Neural cell (in vitro differentiated cells): ENCODE measurements around the gene MRRF. TPM values are rescaled to one million over a fixed set of nuclear protein-coding genes. Genes with fewer than 3 reads are reported as not detected.

Experiments
- H2AFZ ChIP-seq: fragments of 200-600, 300-800 bp; sonication (generic), shearing (Covaris generic); 2 replicates; pipeline ENCODE4 v1.6.0; 2014; ENCODE audit warnings: low read depth, mild to moderate bottlenecking, antibody characterized with exemption, low read length, moderate library complexity
- H3F3A ChIP-seq: fragments of 200-600 bp; shearing (Covaris generic); 2 replicates; pipeline ENCODE4 v1.6.1; 2016; ENCODE audit warnings: mild to moderate bottlenecking, moderate library complexity, mixed read lengths, antibody characterized with exemption, low read length; ENCODE audit not compliant: insufficient read depth, poor library complexity, severe bottlenecking
- H3K27ac ChIP-seq: fragments of 200-600, 300-800 bp; sonication (generic), shearing (Covaris generic); 2 replicates; pipeline ENCODE4 v1.5.1; 2014; ENCODE audit warnings: mild to moderate bottlenecking, low read length, moderate library complexity
- H3K27me3 ChIP-seq: fragments of 300-800, 200-600 bp; sonication (generic), shearing (Covaris generic); 2 replicates; pipeline ENCODE4 v1.6.0; 2014; ENCODE audit warnings: mild to moderate bottlenecking, low read depth, low read length, moderate library complexity; ENCODE audit not compliant: insufficient read depth
- H3K36me3 ChIP-seq: fragments of 300-800, 200-600 bp; sonication (generic), shearing (Covaris generic); 2 replicates; pipeline ENCODE4 v1.5.1; 2014; ENCODE audit warnings: mild to moderate bottlenecking, antibody characterized with exemption, low read length, moderate library complexity; ENCODE audit not compliant: insufficient read depth
- H3K4me2 ChIP-seq: fragments of 300-800, 200-600 bp; sonication (generic), shearing (Covaris generic); 2 replicates; pipeline ENCODE4 v1.6.0; 2014; ENCODE audit warnings: mild to moderate bottlenecking, low read length
- H3K4me3 ChIP-seq: fragments of 300-800, 200-600 bp; sonication (generic), shearing (Covaris generic); 2 replicates; pipeline ENCODE4 v1.5.1; 2014; ENCODE audit warnings: mild to moderate bottlenecking, low read length, moderate library complexity
- H3K79me2 ChIP-seq: fragments of 200-600 bp; shearing (Covaris generic); replicated peaks from 2 replicates; pipeline ENCODE4 v1.6.0; 2014; ENCODE audit warnings: mild to moderate bottlenecking, low read length, moderate library complexity; ENCODE audit not compliant: insufficient read depth
- H3K9ac ChIP-seq: fragments of 300-800, 200-600 bp; sonication (generic), shearing (Covaris generic); 2 replicates; pipeline ENCODE4 v1.6.1; 2016; ENCODE audit warnings: mild to moderate bottlenecking, low read length, mixed read lengths
- H3K9me2 ChIP-seq: fragments of 200-600 bp; shearing (Covaris generic); 2 replicates; pipeline ENCODE4 v1.6.1; 2016; ENCODE audit warnings: mild to moderate bottlenecking, low read length, mixed read lengths; ENCODE audit not compliant: insufficient read depth
- H3K9me3 ChIP-seq: fragments of 200-600, 300-800 bp; sonication (generic), shearing (Covaris generic); 2 replicates; pipeline ENCODE4 v1.6.1; 2016; ENCODE audit warnings: mild to moderate bottlenecking, mixed run types, low read length, moderate library complexity, mixed read lengths
- H4K20me1 ChIP-seq: fragments of 200-600 bp; shearing (Covaris generic); 2 replicates; pipeline ENCODE4 v1.6.1; 2016; ENCODE audit warnings: mild to moderate bottlenecking, mixed run types; ENCODE audit not compliant: insufficient read depth
- CTCF ChIP-seq: fragments of 450-650 bp; IDR thresholded peaks from 2 replicates; pipeline ENCODE4 v1.5.1; 2014; ENCODE audit warnings: antibody characterized with exemption, mild to moderate bottlenecking, moderate library complexity; ENCODE audit not compliant: poor library complexity, severe bottlenecking
- EP300 ChIP-seq: fragments of 450-650 bp; conservative IDR thresholded peaks from 2 replicates; pipeline ENCODE4 v1.6.1; 2014; ENCODE audit warnings: antibody characterized with exemption, mild to moderate bottlenecking, moderate library complexity; ENCODE audit not compliant: poor library complexity, severe bottlenecking
- EZH2 ChIP-seq: fragments of 200-600, 300-800 bp; shearing (Covaris generic), sonication (generic); IDR thresholded peaks from 2 replicates; pipeline ENCODE4 v1.6.1; 2014; ENCODE audit warnings: antibody characterized with exemption, low read length, borderline replicate concordance, mild to moderate bottlenecking; ENCODE audit not compliant: insufficient read depth, poor library complexity, severe bottlenecking
- MXI1 ChIP-seq: fragments of 450-650 bp; conservative IDR thresholded peaks from 2 replicates; pipeline ENCODE4 v1.6.1; 2014; ENCODE audit warnings: antibody characterized with exemption, mild to moderate bottlenecking; ENCODE audit not compliant: poor library complexity, severe bottlenecking
- POLR2AphosphoS5 ChIP-seq: IDR thresholded peaks from 2 replicates; pipeline ENCODE4 v1.6.1; 2012
- RAD21 ChIP-seq: fragments of 450-650 bp; conservative IDR thresholded peaks from 2 replicates; pipeline ENCODE4 v1.6.1; 2014; ENCODE audit warnings: antibody characterized with exemption, mild to moderate bottlenecking, moderate library complexity
- REST ChIP-seq: IDR thresholded peaks from 2 replicates; pipeline ENCODE4 v1.6.1; 2012; ENCODE audit warnings: borderline replicate concordance
- SMC3 ChIP-seq: fragments of 450-650 bp; conservative IDR thresholded peaks from 2 replicates; pipeline ENCODE4 v1.6.1; 2014; ENCODE audit warnings: antibody characterized with exemption, mild to moderate bottlenecking, moderate library complexity; ENCODE audit not compliant: poor library complexity
- TAF1 ChIP-seq: IDR thresholded peaks from 2 replicates; pipeline ENCODE4 v1.6.1; 2012; ENCODE audit warnings: low read depth
- polyA plus RNA-seq: library from polyadenylated mRNA; depleted of rRNA; stranded (reverse); fragments of >200 nt; gene quantifications from 2 replicates; pipeline ENCODE4 v1.2.3, GENCODE V29; 2014

MRRF gene
- polyA plus RNA-seq, 1 donor from 2014 or later = 40.7 TPM

DNA sequence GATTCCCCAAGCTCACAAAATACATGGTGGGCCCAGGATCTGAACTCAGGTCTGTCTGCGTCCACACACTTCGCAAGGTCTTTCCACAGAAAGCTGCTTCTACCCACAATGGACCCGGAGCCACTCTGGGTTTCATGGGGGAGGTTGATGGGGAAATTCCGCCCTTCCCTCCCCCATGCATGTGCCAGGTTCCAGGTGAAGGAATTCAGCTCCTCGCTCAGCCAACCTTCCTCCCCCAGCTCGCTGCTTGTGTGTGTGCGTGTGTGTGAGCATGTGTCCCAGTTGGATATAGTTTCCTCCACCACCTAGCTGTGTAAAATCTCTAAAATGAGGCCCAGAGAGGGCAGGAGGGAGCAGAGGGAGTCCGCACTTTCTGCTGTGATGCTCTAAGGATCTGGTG is 107.2 kb downstream of the MRRF start:
- no peaks in the 10 kb centered on the region for H3F3A ChIP-seq
- no peak overlapping the region for H3K4me3 ChIP-seq
- H3K79me2 ChIP-seq = no peaks in the 10 kb centered on the region
- no peak overlapping the region for H3K9ac ChIP-seq
- no peaks in the 10 kb centered on the region for H3K36me3 ChIP-seq
- H3K27me3 ChIP-seq = peaks cover 20% of the 10 kb centered on the region
- no peaks in the 10 kb centered on the region for H3K9me2 ChIP-seq
- H4K20me1 ChIP-seq = no peaks in the 10 kb centered on the region
- no peaks in the 10 kb centered on the region for H3K9me3 ChIP-seq
- no peak overlapping the region for H2AFZ ChIP-seq
- no peak for TF ChIP-seq SMC3
- no peak for TF ChIP-seq RAD21
- TF ChIP-seq REST = no peak
- no peak for TF ChIP-seq EZH2
- no peak for TF ChIP-seq EP300
- no peak for TF ChIP-seq MXI1
- H3K4me2 ChIP-seq = no peak overlapping the region
- no peak overlapping the region for H3K27ac ChIP-seq

DNA sequence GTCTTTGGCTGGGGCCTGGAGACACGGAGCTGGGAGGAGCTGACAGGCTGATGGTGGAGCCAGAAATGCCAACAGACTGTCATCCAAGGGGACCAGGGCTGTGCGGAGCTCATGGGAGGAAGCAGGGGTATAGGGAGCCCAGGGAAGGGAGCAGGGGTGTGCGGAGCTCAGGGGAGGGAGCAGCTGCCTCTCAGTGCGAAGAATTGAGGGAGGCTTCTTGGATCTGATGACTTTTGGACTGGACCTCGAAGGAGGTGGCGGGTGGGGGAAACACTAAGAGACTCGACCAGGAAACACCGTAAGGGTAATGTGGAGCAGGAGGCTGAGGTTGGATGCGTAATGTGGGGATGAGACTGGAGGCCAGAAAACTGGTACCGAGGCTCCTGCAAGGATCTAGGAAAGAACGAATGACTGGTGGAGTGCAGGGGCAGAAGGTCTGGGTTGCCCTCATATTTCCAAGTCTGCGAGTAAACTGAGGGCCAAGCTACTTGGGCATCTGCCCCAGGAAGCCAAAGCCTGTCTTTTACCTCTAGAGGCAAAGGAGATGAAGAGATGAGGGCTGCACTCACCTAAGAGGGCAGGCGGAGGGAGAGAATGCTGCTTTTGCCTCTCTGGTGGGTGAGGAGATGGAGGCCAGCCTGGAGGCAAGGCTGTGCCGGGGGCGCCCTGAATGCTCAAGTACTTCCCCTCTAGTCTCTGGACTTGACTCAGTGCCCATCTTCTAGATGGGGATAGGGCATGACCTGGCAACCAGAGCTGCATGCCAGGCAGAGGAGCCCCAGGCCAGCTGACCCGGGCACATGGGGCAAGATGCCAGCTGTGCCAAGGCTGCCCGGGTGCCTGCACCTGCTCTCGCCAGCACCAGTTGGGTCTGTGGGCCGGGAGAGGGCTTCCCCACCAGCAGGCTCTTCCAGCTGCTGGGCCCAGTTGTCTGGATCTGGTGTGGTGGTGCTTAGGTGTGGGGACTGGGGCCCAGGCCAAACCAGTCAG is 108.5 kb downstream of the MRRF start:
- H2AFZ ChIP-seq = no peak overlapping the region
- no peaks in the 10 kb centered on the region for H3K36me3 ChIP-seq
- H3K27me3 ChIP-seq = peaks cover 20% of the 10 kb centered on the region
- H3K9me3 ChIP-seq = no peaks in the 10 kb centered on the region
- no peak for TF ChIP-seq SMC3
- TF ChIP-seq CTCF = no peak
- no peak for TF ChIP-seq RAD21
- no peak for TF ChIP-seq EP300
- no peak for TF ChIP-seq REST
- no peak for TF ChIP-seq MXI1
- TF ChIP-seq POLR2AphosphoS5 = no peak
- no peak for TF ChIP-seq EZH2
- no peak for TF ChIP-seq TAF1
- no peak overlapping the region for H3K9ac ChIP-seq
- H3F3A ChIP-seq = no peaks in the 10 kb centered on the region
- no peak overlapping the region for H3K27ac ChIP-seq
- no peak overlapping the region for H3K4me2 ChIP-seq
- no peaks in the 10 kb centered on the region for H3K79me2 ChIP-seq
- H3K9me2 ChIP-seq = no peaks in the 10 kb centered on the region
- no peaks in the 10 kb centered on the region for H4K20me1 ChIP-seq
- H3K4me3 ChIP-seq = no peak overlapping the region
